SK-N-SH treated with all-trans-retinoic acid at 6 μM for 48 hours (cell line): ENCODE data around the gene THADA.

Source experiments
- ATAC-seq: fragments of 200-7000 bp; cut with Tn5 transposase; 3 replicates; pipeline ENCODE4 v1.9.1; 2020; ENCODE audit warnings: mild to moderate bottlenecking, moderate library complexity
- ARNTL ChIP-seq: fragments of 450-650 bp; formaldehyde crosslinking; IDR thresholded peaks from 2 replicates; pipeline ENCODE4 v1.5.0; 2020; ENCODE audit warnings: low read depth, mild to moderate bottlenecking, moderate library complexity, borderline replicate concordance
- CSRNP3 ChIP-seq: fragments of 250-450 bp; sonication (Bioruptor Pico); IDR thresholded peaks from 2 replicates; pipeline ENCODE4 v1.5.1; 2021; ENCODE audit warnings: mild to moderate bottlenecking, moderate library complexity
- ESRRG ChIP-seq: fragments of 250-450 bp; sonication (Bioruptor Pico); IDR thresholded peaks from 2 replicates; pipeline ENCODE4 v1.6.1; 2021; ENCODE audit warnings: mild to moderate bottlenecking
- GLIS3 ChIP-seq: fragments of 250-450 bp; sonication (Bioruptor Pico); IDR thresholded peaks from 2 replicates; pipeline ENCODE4 v1.5.0; 2020; ENCODE audit warnings: mild to moderate bottlenecking, moderate library complexity
- ISL1 ChIP-seq: fragments of 250-450 bp; sonication (Bioruptor Pico); IDR thresholded peaks from 2 replicates; pipeline ENCODE4 v2.1.2; 2022; ENCODE audit warnings: mild to moderate bottlenecking, moderate library complexity
- OSR1 ChIP-seq: fragments of 250-450 bp; sonication (Bioruptor Pico); IDR thresholded peaks from 2 replicates; pipeline ENCODE4 v1.8.0; 2022; ENCODE audit warnings: moderate library complexity, mild to moderate bottlenecking, inconsistent platforms
- PATZ1 ChIP-seq: fragments of 250-450 bp; sonication (Bioruptor Pico); IDR thresholded peaks from 2 replicates; pipeline ENCODE4 v1.8.0; 2020; ENCODE audit warnings: mild to moderate bottlenecking, moderate library complexity, borderline replicate concordance
- POU6F1 ChIP-seq: fragments of 250-450 bp; sonication (Bioruptor Pico); IDR thresholded peaks from 2 replicates; pipeline ENCODE4 v1.8.0; 2021; ENCODE audit warnings: low read depth, mild to moderate bottlenecking, moderate library complexity, borderline replicate concordance
- PPARA ChIP-seq: fragments of 250-450 bp; sonication (Bioruptor Pico); IDR thresholded peaks from 2 replicates; pipeline ENCODE4 v1.5.0; 2020; ENCODE audit warnings: mild to moderate bottlenecking, borderline replicate concordance
- RARB ChIP-seq: fragments of 250-450 bp; sonication (Bioruptor Pico); IDR thresholded peaks from 2 replicates; pipeline ENCODE4 v1.8.0; 2021; ENCODE audit warnings: mild to moderate bottlenecking, moderate library complexity
- SNAI2 ChIP-seq: fragments of 250-450 bp; sonication (Bioruptor Pico); IDR thresholded peaks from 2 replicates; pipeline ENCODE4 v1.5.0; 2020; ENCODE audit warnings: mild to moderate bottlenecking, moderate library complexity
- TCF4 ChIP-seq: fragments of 250-450 bp; sonication (Bioruptor Pico); IDR thresholded peaks from 2 replicates; pipeline ENCODE4 v1.8.0; 2021; ENCODE audit warnings: mild to moderate bottlenecking, moderate library complexity, borderline replicate concordance
- TOX ChIP-seq: fragments of 250-450 bp; sonication (Bioruptor Pico); IDR thresholded peaks from 2 replicates; pipeline ENCODE4 v1.8.0; 2021; ENCODE audit warnings: mild to moderate bottlenecking, moderate library complexity, borderline replicate concordance
- TSHZ2 ChIP-seq: fragments of 250-450 bp; sonication (Bioruptor Pico); IDR thresholded peaks from 2 replicates; pipeline ENCODE4 v1.5.0; 2020; ENCODE audit warnings: mild to moderate bottlenecking, moderate library complexity
- ZFP3 ChIP-seq: fragments of 250-450 bp; sonication (Bioruptor Pico); IDR thresholded peaks from 2 replicates; pipeline ENCODE4 v1.5.0; 2020; ENCODE audit warnings: mild to moderate bottlenecking, moderate library complexity
- ZFP30 ChIP-seq: fragments of 450-650 bp; formaldehyde crosslinking; IDR thresholded peaks from 2 replicates; pipeline ENCODE4 v1.5.0; 2022; ENCODE audit warnings: mild to moderate bottlenecking, moderate library complexity
- ZNF565 ChIP-seq: fragments of 450-650 bp; formaldehyde crosslinking; conservative IDR thresholded peaks from 2 replicates; pipeline ENCODE4 v1.5.0; 2020; ENCODE audit warnings: low read depth, mild to moderate bottlenecking, moderate library complexity
- ZNF8 ChIP-seq: fragments of 450-650 bp; formaldehyde crosslinking; IDR thresholded peaks from 2 replicates; pipeline ENCODE4 v1.5.0; 2020; ENCODE audit warnings: mild to moderate bottlenecking, moderate library complexity

Gene THADA

GRCh38 chr2:43399515-43400264 lies 196.1 kb downstream of the THADA start (continued):
- 0 out of 2 replicates have a peak, but pooled peaks have one; percentile 18 for TF ChIP-seq TSHZ2 (CRISPR knock-in tag)
- TF ChIP-seq TOX (CRISPR knock-in tag) = peak; percentile 92
- 0 out of 2 replicates have a peak, but pooled peaks have one; percentile 3 for TF ChIP-seq GLIS3 (CRISPR knock-in tag)
- TF ChIP-seq ZNF8 (CRISPR knock-in tag) = no peak; the same call in 1 of the 2 replicates
- TF ChIP-seq ESRRG (CRISPR knock-in tag) = no peak
- no peak for TF ChIP-seq OSR1
- TF ChIP-seq PATZ1 (CRISPR knock-in tag) = peak; percentile 92
- TF ChIP-seq RARB = peak; percentile 51; the same call in 1 of the 2 replicates

- no peak for ATAC-seq
- TF ChIP-seq ZNF565 (CRISPR knock-in tag) = no peak
- no peak for TF ChIP-seq TSHZ2 (CRISPR knock-in tag)
- no peak for TF ChIP-seq ZFP30 (CRISPR knock-in tag)
- TF ChIP-seq ZFP3 (CRISPR knock-in tag) = no peak
- TF ChIP-seq ISL1 (CRISPR knock-in tag) = no peak
- no peak for TF ChIP-seq PPARA (CRISPR knock-in tag)
- TF ChIP-seq CSRNP3 = no peak
- TF ChIP-seq ZNF8 (CRISPR knock-in tag) = no peak
- TF ChIP-seq TOX (CRISPR knock-in tag) = no peak
- no peak for TF ChIP-seq OSR1
- TF ChIP-seq TCF4 (CRISPR knock-in tag) = no peak
- TF ChIP-seq PATZ1 (CRISPR knock-in tag) = no peak
- TF ChIP-seq GLIS3 (CRISPR knock-in tag) = no peak
- no peak for TF ChIP-seq SNAI2 (CRISPR knock-in tag)
- TF ChIP-seq RARB = no peak
- TF ChIP-seq POU6F1 (CRISPR knock-in tag) = no peak
- TF ChIP-seq ESRRG (CRISPR knock-in tag) = no peak
- no peak for TF ChIP-seq ARNTL (CRISPR knock-in tag)
Measured at GRCh38 chr2:43399098-43399497, 196.7 kb downstream of the THADA start.
